Right atrium auricular region (tissue), 2 donors: ENCODE data around the gene TSPAN9. TPM values are rescaled to one million over a fixed set of nuclear protein-coding genes. Genes with fewer than 3 reads are reported as not detected.

Source experiments
- DNase-seq: peaks from one replicate; pipeline ENCODE4 v3.0.0-alpha.2; 2019; ENCODE audit warnings: low spot score
- H3K27ac ChIP-seq, 2 donors: fragments of 200-600 bp; sonication (generic); 1 replicate in 1 of 2; 2 replicates in 1 of 2; pipeline ENCODE4 v1.5.1; 2016 to 2019
- H3K27me3 ChIP-seq, 2 donors: fragments of 200-600 bp; sonication (generic); one replicate each; pipeline versions ENCODE4 v1.5.1 to v1.6.0; 2017 to 2019
- H3K36me3 ChIP-seq: fragments of 200-600 bp; sonication (generic); one replicate; pipeline ENCODE4 v1.5.1; 2016
- H3K4me1 ChIP-seq, 2 donors: fragments of 200-600 bp; sonication (generic); one replicate each; pipeline versions ENCODE4 v1.5.1 to v1.6.0; 2017 to 2019
- H3K4me3 ChIP-seq, 2 donors: fragments of 200-600 bp; sonication (generic); 1 replicate in 1 of 2; 2 replicates in 1 of 2; pipeline ENCODE4 v1.5.1; 2017 to 2019; ENCODE audit warnings: mild to moderate bottlenecking in 1 of 2, moderate library complexity in 1 of 2
- H3K9me3 ChIP-seq, 2 donors: fragments of 200-600 bp; sonication (generic); one replicate each; pipeline ENCODE4 v1.5.1; 2019
- total RNA-seq, 2 donors: library from RNA; depleted of rRNA; stranded (reverse); fragments of >200 nt; gene quantifications; one replicate each; pipeline ENCODE4 v1.1.0, GENCODE V29; 2016
- TF ChIP-seq, protein P1 (sequence below), 2 donors: fragments of 200-600 bp; sonication (generic); IDR thresholded peaks; one replicate each; pipeline ENCODE4 v1.5.1; 2019; ENCODE audit warnings: antibody characterized with exemption in 2 of 2

Gene TSPAN9
- total RNA-seq, 2 donors from 2014 or later = 103 to 185 TPM

DNA sequence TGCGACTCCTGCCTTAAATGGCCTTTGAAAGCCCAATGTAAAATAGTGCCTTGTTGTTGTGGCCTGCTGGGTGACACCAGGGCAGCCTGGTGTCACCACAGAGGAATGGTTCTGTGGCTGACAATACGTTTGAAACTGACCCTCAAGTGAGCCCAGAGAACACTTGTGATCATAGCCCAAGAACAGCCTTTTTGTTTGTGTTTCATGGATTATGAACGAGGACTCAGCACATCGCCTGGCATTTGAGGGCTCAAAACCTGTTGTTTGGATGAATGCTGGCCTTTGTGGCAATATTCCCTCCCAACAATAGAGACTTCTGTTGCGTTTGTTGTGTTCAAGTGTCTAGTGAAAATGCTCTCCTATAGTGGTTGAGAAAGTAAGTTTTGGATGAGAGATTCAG is 48.5 kb downstream of the TSPAN9 start:
- Histone ChIP-seq H3K4me3 (no peak overlapping the region), H3K36me3 (no peaks in the 10 kb centered on the region), H3K27ac (no peak overlapping the region), H3K4me1 (peaks cover 0 to 49% of the 10 kb centered on the region in 2 donors), H3K27me3 (no peaks in the 10 kb centered on the region), H3K9me3 (peaks cover 0 to 6% of the 10 kb centered on the region in 2 donors)
- no peak for DNase-seq
- TF ChIP-seq, protein P1, sequence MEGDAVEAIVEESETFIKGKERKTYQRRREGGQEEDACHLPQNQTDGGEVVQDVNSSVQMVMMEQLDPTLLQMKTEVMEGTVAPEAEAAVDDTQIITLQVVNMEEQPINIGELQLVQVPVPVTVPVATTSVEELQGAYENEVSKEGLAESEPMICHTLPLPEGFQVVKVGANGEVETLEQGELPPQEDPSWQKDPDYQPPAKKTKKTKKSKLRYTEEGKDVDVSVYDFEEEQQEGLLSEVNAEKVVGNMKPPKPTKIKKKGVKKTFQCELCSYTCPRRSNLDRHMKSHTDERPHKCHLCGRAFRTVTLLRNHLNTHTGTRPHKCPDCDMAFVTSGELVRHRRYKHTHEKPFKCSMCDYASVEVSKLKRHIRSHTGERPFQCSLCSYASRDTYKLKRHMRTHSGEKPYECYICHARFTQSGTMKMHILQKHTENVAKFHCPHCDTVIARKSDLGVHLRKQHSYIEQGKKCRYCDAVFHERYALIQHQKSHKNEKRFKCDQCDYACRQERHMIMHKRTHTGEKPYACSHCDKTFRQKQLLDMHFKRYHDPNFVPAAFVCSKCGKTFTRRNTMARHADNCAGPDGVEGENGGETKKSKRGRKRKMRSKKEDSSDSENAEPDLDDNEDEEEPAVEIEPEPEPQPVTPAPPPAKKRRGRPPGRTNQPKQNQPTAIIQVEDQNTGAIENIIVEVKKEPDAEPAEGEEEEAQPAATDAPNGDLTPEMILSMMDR (IDR thresholded peaks at IDR 0.05) = no peak

DNA sequence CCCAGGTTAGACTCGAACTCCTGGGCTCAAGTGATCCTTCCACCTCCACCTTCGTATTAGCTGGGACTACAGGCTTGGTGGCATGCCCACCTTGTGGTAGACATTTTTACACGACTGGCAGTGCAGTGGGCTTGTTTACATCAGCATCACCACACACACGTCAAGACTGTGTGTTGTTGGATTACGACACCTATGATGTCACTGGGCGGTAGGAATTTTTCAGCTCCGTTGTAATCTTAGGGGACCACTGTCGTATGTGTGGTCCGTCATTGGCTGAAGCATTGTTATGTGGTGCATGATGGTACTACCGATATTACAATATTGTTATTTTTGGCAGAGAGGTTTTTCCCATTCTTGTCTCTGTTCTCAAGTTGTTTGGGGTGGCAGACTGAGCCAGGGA is 50.7 kb downstream of the TSPAN9 start:
- Histone ChIP-seq H3K27ac (peak overlapping the region in 1 of 2 donors; percentile 1), H3K4me1 (peaks cover 0 to 52% of the 10 kb centered on the region in 2 donors), H3K4me3 (no peak overlapping the region), H3K27me3 (no peaks in the 10 kb centered on the region), H3K36me3 (no peaks in the 10 kb centered on the region), H3K9me3 (peaks cover 0 to 6% of the 10 kb centered on the region in 2 donors)
- TF ChIP-seq, protein P1 (IDR thresholded peaks at IDR 0.05) = no peak
- no peak for DNase-seq

DNA sequence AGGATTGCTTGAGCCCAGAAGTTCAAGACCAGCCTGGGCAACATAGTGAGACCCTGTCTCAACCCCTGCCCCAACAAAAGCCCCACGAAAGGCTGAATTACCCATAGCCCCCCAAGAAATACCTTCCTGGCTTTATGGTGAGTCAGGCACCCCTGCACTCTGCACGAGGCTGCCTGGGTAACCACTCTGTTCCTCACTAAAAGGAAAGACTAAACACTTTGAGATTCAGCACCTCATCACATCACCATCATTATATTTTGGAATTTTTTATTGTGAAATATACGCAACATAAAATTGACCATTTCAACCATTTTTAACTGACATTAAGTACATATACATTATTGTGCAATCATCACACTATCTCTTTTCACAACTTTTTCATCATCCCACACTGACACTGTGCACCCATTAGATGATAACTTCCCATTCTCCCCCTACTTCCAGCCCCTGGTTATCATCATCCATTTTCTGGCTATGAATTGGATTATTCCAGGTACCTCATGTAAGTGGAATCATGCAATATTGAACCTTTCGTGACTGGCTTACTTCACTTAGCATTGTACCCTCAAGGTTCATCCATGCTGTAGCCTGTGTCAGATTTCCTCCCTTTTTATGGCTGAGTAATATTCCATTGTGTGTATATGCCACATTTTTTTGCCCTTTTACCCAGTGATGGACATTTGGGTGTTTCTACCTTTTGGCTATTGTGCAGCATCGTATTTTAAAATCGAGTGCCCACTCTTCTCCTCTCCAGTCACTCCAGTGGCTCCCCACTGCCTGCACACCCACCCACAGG is 51.5 kb downstream of the TSPAN9 start:
- Histone ChIP-seq H3K9me3 (peaks cover 0 to 6% of the 10 kb centered on the region in 2 donors), H3K4me1 (peaks cover 0 to 52% of the 10 kb centered on the region in 2 donors), H3K27me3 (no peaks in the 10 kb centered on the region), H3K36me3 (no peaks in the 10 kb centered on the region), H3K27ac (peak overlapping the region in 1 of 2 donors; percentile 1), H3K4me3 (no peak overlapping the region)
- TF ChIP-seq, protein P1 (IDR thresholded peaks at IDR 0.05) = no peak
- no peak for DNase-seq

DNA sequence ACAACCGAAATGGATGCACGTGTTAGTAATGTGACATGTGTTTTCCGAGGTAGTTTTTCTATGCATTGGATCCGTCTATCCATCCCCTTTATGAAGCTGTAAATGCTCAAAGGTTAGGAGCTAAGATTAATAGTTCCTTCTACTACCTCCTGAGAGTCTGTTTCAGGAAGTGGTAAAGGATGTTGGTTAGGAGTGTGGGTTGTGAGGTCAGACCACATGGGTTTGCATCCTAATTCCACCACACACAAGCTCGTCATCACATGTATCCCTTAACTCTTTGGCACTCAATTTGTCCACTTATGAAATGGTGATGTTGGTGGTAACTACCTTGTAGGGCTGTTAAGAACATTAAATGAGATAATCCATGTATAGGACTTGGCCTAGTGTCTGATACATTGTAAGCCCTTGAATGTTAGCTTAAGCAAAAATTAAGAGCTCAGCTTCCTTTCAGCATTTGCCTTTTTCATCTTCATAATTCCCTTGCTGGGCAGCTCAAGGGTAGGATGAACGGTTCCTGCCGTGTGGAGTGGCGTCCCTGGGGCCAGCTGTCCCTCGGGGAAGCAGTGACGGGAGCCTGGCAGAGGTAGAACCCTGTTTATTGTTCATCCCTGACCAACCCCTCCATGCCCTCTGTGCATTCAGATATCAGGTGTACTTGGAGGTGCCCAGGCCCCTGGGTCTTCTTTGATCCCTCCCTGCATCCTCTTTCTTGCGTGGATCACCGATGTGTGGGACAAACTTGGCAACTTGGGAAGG is 52.3 kb downstream of the TSPAN9 start:
- TF ChIP-seq, protein P1 (IDR thresholded peaks at IDR 0.05) = no peak
- H3K27ac ChIP-seq = peak overlapping the region; percentile 73 to 82
- peaks cover 0 to 6% of the 10 kb centered on the region in 2 donors for H3K9me3 ChIP-seq
- H3K4me1 ChIP-seq = peaks cover 0 to 57% of the 10 kb centered on the region in 2 donors
- no peak for DNase-seq
- H3K27me3 ChIP-seq = no peaks in the 10 kb centered on the region
- H3K4me3 ChIP-seq = no peak overlapping the region
- H3K36me3 ChIP-seq = no peaks in the 10 kb centered on the region

DNA sequence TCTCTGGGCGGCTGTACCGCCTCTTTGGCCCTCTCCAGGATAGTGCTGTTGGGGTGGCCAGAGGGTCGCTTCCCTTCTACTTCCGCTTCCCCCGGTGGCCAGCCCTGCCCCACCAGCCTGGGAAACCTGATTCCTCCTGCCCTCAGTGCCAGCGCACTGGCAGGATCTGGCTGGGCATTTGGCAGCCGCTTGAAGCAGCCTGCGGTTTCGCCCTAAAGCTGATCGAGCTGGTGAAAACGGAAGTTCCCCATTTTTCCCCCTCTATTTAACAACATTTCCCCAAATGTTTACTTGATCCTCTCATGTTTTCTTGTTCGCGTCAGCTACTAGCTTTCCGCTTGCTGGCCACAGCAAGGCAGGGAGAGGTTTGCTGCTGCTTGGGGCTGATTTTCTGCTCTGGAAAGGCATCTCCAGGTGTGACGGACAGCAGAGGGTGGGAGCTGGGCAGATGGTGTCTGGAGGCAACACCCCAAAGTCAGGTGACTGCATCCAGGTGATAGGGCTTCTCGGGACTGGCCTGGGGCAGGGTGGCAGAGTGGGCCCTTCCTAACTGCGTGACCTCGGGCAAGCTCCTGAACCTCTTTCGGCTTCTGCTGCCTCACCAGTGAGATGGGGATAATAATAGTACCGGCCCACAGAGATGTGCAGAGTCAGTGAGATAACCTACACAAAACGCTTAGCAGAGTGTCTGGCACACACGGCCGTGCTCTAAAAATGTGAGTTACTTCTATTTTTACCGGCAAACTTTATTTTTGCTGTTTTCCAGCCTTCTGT is 53.1 kb downstream of the TSPAN9 start:
- Histone ChIP-seq H3K4me1 (peaks cover 0 to 62% of the 10 kb centered on the region in 2 donors), H3K36me3 (no peaks in the 10 kb centered on the region), H3K27me3 (no peaks in the 10 kb centered on the region), H3K4me3 (no peak overlapping the region), H3K27ac (peak overlapping the region; percentile 73 to 82), H3K9me3 (peaks cover 0 to 4% of the 10 kb centered on the region in 2 donors)
- no peak for DNase-seq
- TF ChIP-seq, protein P1 (IDR thresholded peaks at IDR 0.05) = no peak
